T-helper 22 cell (primary cell): ENCODE data around the gene PARD3.
"Not testable (repeated sequence)": the region's sequence is repeated elsewhere in the genome, so short reads cannot be mapped to it uniquely, and the experiment has no call there.

Experiments used
- DNase-seq: peaks from one replicate; pipeline ENCODE4 v3.0.0-alpha.2; 2020; ENCODE audit warnings: low read depth

PARD3 gene

DNA sequence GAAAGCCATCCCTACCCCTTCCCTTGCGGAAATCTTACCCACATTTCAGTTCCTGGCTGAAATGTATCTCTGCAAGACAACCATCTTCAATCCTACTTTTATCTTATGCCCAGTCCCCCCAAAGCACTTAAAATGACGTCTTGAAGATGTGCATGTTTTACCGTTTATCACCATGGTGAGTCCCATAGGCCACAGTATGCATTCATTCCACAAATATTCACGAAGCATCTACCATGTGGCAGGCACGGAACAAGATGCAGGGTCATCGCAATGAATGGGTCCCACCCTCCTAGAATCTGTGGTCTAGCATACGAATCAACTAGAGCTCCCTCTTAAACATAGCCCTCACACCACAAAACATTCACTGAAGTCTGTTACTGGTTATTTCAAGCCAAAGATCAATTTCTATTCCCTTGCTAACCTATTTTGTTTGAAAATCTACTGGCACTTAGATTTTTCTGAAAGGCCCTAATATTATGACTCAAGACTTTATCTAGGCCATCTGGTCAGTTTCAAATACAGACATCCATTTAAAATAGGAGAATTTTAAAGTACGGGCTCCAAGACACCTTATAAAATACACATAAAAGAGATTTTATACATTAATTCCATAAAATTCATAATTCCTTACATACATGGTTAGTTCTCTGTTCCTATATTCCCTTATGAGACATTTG, 99.4 kb downstream of the PARD3 start:
- no peak for DNase-seq

GRCh38 chr10:34713875-34714274, 101.2 kb downstream of the PARD3 start:
- DNase-seq: no peak

GRCh38 chr10:34711500-34711899, 103.6 kb downstream of the PARD3 start:
- no peak for DNase-seq

- DNase-seq: no peak
These were observed 104.7 kb downstream of the PARD3 start for GRCh38 chr10:34710391-34710751.

GRCh38 chr10:34709637-34710390, 105.3 kb downstream of the PARD3 start:
- DNase-seq: no peak

DNA sequence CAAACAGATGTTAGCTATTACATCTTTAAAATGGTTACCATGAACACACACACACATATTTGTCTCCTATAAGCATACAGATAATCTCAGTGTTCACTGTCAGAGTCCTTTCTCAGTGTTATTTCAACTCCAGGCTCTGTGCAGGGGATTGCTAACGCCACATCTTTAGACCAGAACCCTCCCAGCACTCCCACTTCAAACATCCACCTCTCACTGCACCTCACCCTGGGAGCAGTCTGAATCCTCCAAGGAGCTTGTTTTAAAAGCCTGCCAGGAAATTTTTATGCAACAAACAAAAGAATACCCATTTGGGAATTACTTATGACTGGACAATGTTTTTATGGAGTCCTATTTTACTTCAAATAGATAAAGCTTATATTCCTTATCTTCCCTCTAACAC, 107.4 kb downstream of the PARD3 start:
- DNase-seq: no peak

GRCh38 chr10:34706992-34707391, 108.1 kb downstream of the PARD3 start:
- not testable (repeated sequence) for DNase-seq

GRCh38 chr10:34706147-34706546, 108.9 kb downstream of the PARD3 start:
- no peak for DNase-seq

DNA sequence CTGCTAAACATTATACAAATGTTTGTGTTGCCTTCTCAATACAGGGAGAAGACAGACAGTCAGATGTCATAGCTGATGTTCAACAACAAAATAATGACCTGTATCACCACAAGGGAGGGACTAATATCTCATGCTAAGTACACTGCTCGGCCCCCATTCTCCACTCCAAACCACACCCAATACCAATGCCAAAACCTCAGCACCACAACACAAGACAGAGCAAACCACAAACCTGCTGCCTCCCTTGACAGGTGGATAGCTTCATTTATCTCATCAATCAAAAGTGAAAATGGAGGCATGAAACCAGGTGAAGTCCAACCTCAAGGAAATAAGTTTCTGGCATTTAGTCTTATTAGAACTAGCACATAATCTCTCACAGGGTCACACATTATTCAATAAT, 109.5 kb downstream of the PARD3 start:
- no peak for DNase-seq

GRCh38 chr10:34704526-34705184, 110.4 kb downstream of the PARD3 start:
- DNase-seq: no peak

- DNase-seq: no peak
These were observed 112.1 kb downstream of the PARD3 start for GRCh38 chr10:34702982-34703381.

- DNase-seq: no peak
These were observed 112.8 kb downstream of the PARD3 start for GRCh38 chr10:34702093-34702937.

DNA sequence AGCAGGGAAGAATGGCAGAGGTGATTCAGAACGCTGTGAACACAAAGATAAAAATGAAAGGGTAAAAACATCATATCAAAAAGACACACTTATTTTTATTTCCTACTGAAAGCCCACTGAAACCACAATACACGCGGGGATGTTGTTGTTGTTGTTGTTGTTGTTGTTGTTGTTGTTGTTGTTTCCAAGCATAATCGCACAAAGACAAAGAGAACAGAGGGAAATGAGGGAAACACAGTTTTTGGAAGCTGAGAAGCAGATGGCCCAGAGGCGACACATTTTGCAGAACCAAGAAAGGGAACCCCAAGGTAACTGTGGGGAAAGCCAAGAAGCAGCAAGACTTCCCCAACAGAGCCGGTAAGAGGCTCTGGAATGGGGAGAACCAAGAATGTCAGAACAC, 113.9 kb downstream of the PARD3 start:
- DNase-seq: no peak

DNA sequence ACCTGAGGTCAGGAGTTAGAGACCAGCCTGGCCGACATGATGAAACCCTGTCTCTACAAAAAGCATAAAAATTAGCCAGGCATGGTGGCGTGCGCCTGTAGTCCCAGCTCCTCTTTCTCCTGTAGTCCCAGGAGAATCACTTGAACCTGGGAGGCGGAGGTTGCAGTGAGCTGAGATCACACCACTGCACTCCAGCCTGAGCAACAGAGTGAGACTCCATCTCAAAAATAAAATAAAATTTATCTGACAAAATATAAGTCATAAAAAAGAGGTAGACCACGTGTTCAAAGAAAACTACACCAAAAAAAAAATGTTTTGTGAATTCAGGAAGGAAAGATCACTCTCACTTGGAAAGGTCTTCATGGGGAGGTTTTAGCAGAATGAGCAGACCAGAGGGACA, 114.3 kb downstream of the PARD3 start:
- DNase-seq: not testable (repeated sequence)

- no peak for DNase-seq
These were observed 115.1 kb downstream of the PARD3 start for GRCh38 chr10:34699904-34700517.

- no peak for DNase-seq
These were observed 116.1 kb downstream of the PARD3 start for GRCh38 chr10:34698979-34699378.

DNA sequence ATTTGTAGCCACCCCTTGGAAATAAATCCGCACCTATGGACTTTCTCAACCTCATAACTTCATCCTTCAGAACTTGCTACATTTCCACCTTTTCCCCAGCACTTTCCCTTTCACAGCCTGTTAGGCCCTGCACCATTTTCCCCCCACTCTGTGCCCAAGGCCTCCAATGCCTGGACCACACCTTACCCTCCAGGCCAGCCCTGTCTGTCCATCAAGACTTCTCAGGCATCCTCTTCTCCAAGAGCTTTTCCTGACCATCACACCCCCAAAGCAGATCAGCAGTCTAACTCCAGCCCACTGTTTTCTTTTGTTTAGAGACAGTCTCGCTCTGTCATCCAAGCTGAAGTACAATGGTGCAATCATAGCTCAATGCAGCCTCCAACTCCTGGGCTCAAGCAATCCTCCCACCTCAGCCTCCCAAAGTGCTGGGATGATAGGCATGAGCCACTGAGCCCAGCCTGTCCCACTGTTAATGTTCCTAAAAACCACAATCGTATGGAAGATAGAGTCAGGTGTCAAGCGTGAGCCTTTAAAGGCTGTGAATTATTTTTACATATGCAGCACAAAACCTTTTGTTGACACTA, 116.8 kb downstream of the PARD3 start:
- no peak for DNase-seq

DNA sequence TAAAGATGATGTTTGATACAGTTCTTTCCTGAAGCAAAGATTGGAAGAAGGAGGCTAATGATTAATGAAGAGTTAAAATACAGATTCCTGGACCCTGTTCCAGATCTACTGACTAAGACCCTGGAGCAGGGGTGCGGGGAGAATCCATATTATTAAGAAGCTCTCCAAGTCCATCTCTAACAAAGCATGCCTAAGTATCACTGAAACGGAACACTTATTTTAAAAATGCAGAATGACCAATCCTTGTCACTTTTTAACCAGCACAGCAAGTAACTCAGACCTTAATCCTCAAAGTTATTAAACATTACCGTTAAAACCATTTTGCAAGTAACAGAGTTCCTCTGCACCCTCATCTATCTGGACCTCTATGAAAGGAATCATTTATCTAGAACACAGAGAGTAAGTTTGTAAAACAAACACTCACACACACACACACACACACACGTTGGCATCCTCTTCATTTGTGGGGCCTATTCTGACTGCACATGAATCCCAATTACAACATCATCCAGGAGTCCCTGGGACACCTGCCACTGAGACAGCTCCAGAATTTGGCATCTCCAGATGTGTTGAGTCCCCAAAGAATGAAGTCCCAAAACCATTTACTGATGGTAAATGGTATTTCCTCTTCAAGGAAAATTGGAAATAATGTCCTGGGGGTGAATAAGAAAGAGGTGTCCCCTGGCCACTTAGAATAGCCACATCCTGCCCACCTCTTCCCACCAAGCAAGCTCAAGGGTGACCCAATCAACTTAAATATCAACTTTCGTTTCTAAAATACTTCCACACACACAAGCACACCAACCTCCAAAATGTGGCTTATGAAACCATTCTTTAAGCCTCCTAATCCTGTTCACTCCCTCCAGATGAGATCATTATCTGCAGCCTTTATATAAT, 117.5 kb downstream of the PARD3 start:
- DNase-seq: no peak

- DNase-seq: no peak
These were observed 118.7 kb downstream of the PARD3 start for GRCh38 chr10:34696423-34696822.

DNA sequence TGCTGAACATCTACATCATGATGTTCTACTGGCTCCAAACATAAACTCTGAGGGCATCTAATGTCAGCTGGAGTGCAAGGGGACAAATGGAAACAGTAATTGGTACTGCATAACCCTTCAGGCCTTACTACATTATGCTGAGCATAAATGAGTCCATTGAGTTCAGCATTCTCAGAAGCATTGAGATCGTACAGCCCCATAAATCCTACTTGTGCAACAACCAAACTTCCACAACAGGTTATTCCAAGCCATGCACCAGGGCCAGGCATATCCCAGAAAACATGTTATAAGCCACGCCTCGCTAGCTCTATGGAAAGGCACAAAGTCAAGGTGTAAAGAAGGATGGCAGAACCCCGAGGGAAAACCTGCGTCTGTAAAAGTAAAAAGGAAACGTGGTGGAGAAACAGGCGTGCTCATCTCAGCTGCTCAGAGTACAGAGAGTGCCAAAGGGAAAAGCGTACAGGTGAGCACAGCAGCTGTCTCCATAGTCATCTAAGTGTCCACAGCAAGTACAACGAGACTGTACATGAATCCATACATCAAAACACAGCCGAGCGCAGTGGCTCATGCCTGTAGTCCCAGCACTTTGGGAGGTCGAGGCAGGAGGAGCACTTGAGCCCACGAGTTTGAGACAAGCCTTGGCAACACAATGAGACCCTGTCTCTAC, 124.6 kb downstream of the PARD3 start:
- DNase-seq: no peak
